Glomerular endothelial cell (primary cell): Measurements from ENCODE around the gene SUPT20HL1. TPM values are rescaled to one million over a fixed set of nuclear protein-coding genes. Genes with fewer than 3 reads are reported as not detected.
"Not testable (repeated sequence)": the region's sequence is repeated elsewhere in the genome, so short reads cannot be mapped to it uniquely, and the experiment has no call there.

Experiments
- DNase-seq: peaks from one replicate; pipeline ENCODE4 v3.0.0-alpha.2; 2011; ENCODE audit warnings: low read depth, low spot score; ENCODE audit errors: extremely low read depth
- total RNA-seq: library from RNA; depleted of rRNA; stranded (reverse); fragments of >200 nt; gene quantifications from 2 replicates; pipeline ENCODE4 v1.2.3, GENCODE V29; 2015

The SUPT20HL1 gene
- not detected in 2 replicates for total RNA-seq

DNA sequence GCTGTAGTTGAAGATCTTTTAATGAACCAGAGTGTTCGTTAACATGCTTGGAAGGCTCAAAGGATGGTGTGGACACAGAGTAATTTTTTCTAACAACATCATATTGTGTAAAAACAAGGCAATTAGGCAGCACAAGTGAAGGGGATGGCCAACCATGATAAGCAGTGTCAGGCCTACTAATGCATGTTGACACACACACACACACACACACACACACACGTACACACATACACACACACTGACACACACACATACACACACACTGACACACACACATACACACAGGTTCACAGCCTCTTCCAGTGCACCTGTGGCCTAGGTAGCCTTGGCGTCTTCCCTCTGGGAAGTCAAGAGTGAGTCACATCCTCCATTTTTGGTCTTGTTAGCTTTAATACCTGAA is at the start of gene SUPT20HL1:
Gene SUPT20HL1, plus strand, starts transcription at position 368 of the 400 bp plus-strand sequence. CDS start 2,122 bp downstream, outside the sequence.
- DNase-seq = no peak

DNA sequence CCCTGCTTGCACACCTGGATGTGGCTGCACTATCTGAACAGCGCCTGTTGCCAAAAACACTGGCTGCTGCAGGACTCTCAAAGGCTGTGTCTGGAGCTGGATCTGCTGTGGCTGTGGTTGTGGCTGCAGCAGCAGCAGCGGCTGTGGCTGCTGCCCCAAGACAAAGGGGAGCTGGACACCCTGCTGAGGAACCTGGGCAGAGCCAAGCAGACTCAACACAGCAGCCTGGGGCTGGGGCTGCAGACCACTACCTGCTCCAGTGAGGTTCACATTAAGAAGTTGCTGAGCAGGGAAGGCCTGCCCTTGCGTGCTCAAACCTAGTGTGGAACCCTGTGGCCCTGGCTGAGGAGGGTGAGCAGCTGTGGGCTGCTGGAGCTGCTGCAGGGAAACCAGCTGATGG is 49.5 kb upstream of the SUPT20HL1 start:
- not testable (repeated sequence) for DNase-seq

DNA sequence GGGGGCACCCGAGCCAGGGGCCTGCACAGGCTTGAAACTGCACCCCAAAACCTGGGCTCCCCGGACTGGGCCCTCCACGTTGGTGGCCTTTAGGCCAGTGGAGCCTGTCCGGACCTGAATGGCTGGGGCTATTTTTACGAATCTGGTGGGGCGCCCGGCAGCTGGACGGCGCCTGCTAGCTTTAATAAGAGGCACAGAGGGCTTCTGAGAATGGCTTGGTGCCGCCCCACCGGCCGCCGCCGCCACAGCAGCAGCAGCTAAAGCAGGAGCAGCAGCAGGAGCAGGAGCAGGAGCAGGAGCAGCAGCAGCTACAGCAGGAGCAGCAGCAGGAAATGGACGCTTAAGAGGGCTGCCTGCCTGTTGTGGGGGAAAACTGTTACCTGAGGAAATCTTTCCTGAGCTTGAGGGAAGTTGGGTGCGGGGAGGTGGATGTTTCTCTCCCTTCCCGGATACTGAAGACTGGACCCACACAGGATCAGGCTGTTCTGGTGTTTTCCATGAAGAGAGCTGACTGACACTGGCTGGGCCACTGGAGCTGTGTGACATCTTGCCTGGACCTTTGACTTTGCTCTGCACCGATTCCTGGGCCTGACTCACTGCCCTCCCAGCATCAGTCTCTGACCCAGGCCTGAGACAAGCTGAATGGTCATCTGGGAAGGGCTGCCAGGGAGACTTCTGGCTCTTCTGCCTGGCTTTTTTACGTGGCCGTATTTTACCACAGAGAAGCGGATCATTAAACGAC is 48.8 kb upstream of the SUPT20HL1 start:
- DNase-seq = not testable (repeated sequence)

DNA sequence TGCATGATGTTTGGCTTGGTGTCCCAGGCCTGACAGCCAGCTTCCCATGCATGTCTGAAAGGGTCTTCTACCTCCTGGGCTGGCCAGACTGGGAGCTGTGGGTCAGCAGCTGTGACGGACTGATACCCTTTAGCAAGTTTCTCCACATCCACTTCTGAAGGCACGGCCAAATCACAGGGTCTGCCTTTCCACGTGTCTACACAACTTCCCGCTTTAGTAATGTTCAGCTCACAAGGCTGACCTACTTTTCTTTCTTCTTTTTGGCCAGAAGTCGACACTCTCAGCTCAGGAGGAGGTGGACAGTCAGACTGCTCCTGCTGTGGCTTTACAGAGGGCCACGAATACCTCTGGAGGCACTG is 48.2 kb upstream of the SUPT20HL1 start:
- not testable (repeated sequence) for DNase-seq

DNA sequence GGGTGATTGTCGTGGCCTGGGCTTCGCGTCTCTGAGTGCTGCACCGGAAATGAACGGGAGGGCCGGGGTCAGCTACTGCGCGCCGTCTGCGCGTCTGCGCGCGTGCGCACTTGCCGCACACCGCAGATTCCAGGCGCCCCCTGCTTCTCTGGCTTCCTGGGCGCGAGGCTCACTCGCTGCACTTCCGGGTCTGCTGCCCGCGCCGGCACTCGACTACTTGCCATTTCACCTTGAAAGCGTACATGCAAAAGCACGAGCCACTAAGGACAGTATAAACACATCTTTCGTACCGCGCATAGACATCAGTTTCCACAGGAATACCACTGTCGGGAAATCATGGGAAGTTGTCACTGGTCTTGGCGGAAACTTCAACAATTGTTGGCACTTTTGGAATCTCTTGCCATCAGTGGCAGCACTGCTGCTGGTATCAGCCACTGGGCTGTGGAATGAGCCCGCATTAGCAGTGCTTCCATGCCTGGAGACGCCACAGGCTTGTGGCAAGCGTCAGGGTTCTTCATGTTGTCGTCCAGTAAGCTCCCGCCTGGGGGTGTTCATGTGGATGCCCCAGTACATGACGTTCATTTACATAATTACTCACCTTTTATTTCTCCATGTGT is 46.3 kb upstream of the SUPT20HL1 start, which contains the start of gene SUPT20HL2:
Gene SUPT20HL2, minus strand, starts transcription at position 51 of the 617 bp plus-strand sequence. CDS start 754 bp downstream, outside the sequence.
- no peak for DNase-seq

DNA sequence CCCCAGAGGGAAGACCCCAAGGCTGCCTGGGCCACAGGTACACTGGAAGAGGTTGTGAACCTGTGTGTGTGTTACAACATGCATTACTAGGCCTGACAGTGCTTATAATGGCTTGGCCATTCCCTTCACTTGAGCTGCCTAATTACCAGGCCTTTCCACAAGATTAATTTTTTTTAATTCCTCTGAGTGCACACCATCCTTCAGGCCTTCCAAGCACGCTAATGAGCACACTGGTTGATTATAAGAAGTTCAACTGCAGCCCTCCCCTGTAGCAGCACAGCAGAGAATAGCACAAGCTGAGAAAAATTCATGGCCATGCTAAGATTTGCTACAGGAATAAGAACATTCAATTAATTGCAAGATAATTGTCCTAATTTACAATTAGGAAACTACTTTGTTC is 44.3 kb upstream of the SUPT20HL1 start:
- DNase-seq = no peak

DNA sequence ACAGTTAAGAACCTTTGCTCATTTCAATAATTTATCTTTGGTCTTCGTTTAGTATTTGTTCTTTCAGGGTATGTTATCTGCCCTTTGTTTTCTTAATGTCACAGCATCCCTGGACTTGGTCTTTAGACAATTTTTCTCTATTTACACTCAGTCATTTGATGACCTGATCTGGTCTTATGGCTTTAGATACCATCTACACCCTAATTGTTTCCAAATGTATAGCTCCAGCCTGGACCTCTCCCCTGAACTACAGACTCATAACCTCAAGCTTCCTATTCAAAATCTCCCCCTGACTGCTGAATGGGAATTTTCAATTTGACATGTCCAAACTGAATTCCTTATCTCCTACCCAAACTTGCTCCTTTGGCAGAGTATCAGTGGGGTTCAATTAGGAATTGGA is 42.9 kb upstream of the SUPT20HL1 start:
- DNase-seq = no peak

DNA sequence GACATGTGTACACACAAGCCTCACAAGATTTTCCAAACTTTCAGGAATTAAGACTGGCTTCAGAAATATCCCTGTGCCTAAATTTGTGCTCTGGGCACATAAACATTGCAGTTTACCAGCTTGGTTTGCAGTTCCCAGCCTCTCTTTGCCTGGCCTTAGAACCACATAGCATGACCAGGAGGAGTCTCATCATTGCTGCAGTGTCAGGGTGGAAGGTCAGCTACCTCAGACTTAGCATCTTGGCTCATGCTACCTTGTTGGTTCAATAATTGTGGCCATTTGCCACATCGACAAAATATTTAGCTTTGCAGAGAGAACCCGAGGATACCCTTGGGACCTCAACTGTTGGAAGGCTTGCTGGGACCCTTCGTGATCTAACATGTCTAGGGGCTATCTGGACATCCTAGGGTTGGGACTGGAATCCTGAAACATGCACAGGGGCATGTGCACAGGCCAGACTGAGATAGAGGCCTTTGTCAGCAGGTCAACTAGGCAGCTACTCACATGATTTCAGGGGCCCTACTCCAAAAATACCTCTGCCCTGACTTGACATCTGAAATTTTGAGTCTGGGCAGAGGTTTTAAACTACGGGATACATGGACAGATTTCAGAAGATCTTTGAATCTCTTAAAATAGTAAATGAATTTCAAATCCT is 38.6 kb upstream of the SUPT20HL1 start:
- DNase-seq = no peak

DNA sequence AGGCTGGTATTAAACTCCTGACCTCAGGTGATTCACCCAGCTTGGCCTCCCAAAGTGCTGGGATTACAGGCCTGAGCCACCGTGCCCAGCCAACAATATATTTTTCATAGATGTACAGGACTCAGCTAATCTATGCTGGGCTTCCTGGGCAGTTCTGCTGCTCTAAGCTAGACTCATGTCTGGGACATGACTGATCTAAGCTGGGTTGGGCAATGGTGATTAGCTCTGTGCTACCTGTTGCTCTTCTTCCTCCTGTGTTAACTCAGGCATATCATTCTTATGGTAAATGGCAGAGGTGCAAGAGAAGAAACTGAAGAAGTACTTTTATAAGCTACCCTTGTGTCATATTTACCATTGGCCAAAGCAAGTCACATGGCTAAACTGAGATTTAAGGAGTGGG is 35.2 kb upstream of the SUPT20HL1 start:
- no peak for DNase-seq

DNA sequence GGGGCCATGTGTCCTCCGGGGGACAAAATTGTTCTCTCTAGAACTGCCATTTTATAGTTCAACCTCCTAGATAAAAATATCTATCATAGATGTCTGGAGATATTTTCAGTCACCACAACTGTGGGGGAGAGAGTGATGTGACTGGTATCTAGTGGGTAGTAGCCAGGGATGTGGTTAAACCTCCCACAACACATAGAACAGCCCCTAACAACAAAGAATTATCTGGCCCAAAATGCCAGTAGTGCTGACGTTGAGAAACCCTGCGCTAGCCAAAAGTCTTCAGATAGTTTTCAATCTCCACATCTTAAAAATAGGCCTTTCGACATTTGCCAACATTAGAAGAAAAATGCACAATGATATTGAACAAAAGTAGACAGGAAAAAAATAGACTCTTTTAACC is 27.6 kb upstream of the SUPT20HL1 start:
- DNase-seq = no peak

DNA sequence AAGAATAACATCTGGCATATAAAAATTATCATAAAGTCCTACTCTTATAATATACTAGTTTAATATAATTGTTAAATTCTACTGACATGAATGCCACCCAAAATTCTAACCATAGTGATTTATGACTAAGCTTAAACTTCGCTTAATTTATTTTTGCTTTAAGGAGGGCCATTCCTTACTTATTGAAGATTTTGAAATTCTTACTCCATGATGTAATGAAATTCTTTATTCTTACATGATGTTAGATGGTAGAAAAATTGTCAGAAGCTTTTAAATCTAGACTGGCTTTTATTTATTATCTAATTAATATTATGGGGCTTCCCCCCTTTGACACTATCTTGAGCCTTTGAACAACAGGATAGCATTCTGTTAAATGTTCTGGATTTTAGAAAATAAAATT is 27.1 kb upstream of the SUPT20HL1 start:
- no peak for DNase-seq

DNA sequence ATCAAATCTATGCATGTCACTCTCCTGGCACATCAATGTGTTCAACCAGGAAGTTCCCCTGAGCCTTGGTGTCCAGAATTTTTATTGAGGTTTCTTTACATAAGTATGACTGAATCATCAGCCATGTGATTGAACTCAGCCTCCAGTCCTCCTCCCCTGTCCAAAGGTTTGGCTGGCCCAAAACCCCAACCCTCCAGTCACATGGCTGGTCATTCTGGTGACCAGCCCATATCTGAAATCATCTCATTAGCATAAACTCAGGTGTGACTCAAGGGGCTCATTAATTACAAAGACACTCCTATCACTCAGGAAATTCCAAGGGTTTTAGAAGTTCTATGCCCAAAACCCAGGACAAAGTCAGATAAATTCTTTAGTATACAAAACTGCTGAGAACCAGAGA is 26.0 kb upstream of the SUPT20HL1 start:
- no peak for DNase-seq

DNA sequence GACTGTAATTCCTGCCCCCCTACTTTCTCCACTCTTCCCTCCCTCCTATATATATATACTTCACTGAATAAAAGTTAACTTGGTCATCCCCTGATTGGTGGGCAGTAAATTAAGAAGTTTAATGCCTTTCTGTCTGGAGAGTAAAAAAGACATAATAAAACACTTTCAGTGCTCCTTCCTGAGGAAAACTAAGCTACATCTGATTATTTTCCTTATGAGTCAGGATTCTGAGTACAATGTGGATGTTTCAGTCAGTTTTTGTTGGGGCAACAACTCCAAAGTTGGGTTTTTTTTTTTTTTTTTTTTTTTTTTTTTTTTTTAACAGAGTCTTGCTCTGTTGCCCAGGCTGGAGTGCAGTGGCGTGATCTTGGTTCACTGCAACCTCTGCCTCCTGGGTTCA is 24.6 kb upstream of the SUPT20HL1 start:
- no peak for DNase-seq

DNA sequence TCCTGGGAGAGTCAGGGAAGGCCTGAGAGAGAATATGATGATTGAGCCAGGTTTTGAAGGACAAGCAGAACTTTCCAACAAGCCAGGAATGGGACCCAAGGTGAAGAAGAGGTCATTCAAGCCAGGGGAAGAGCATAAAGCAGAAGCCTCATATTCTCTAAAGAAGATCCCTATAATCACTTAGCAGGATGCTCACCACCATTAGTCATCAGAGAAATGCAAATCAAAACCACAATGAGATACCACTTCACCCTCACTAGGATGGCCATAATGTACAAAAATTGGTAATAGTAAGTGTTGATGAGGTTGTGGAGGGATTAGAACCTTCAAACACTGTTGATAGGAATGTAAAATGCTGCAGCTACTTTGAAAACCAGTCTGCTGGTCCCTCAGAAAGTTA is 20.5 kb upstream of the SUPT20HL1 start:
- DNase-seq = no peak

DNA sequence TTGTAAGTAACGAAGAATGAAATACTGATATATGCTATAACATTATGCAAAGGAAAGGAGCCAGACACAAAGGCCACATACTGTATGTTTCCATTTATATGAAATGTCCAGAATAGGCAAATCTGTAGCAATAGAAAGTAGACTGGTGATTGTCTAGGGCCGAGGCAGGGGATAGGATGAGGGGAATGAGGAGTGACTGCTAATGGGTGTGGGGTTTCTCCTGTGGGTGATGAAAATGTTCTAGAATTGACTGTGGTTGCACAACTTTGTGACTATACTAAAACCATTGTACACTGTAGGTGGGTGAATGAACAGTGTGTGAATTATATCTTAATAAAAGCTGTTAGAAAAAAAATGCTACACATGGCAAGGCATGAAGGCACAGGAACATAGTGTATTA is 19.9 kb upstream of the SUPT20HL1 start:
- no peak for DNase-seq

DNA sequence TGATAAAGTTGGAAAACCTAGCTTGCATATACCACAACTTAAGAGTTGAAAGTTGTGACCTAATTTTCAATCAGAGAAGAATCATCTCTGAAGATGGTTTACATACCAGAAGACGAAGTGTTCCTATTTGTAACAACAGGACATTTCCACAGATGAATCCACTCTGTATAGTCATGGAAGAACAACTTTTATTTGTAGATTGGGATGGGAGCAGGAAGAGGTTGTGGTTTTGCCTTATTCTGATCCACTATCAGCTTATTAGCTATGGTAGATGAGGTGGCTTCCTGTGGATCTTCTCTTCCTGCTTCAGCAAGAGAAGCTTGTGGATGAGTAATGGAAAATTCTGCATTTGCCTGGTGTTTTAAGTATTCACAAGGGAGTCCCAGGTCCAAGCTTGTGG is 18.6 kb upstream of the SUPT20HL1 start:
- DNase-seq = no peak

DNA sequence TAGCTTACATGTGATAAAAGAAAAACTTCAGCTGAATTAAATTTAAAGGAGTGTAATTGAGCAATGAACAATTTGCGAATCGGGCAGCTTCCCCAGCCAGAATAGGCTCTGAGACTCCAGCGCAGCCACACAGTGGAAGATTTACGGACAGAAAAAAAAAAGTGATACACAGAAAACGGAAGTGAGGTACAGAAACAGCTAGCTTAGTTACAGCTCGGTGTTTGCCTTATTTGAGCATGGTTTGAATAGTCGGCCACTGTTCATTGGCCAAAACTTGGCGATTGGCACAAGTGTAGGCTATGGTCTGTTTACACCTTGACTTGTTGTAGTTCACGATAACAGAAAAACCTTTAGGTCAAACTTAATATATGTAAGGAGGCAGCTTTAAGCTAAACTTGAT is 16.7 kb upstream of the SUPT20HL1 start:
- DNase-seq = no peak

DNA sequence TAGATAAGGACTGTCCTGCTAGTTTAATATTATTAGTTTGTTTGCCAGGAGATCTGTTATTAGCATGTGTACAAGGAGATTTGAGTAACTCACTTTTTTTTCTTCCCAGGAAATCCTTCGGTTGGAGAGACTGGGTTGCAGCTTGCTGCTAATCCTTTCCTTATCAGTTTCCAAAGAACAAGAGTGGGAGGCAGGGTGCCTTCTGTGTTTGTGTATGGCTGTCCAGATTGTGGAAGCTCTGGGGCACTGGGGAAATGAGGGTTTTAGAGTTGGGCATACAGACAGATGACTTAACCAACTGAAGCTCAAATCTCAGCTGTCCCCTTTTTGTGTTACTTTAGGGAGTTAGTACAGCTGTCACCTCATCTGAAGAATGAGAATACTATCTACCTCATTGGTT is 12.6 kb upstream of the SUPT20HL1 start:
- DNase-seq = no peak

DNA sequence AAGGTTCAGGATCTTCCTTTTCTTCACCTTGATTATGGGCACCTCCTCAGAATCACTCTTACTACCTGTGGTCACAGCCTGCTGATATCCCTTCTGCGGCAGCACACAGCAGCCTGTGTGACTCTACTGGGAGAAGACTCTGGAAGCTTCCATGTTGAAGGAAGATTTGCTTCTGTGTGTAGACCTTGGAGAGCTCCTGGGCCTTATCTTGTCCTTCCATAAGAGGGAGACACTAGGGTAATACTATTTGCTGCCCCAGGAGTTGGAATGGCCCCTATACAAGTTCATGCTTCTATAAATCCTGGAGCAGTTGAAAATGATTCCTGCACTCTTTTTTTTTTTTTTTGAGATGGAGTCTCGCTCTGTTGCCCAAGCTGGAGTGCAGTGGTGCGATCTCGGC is 10.2 kb upstream of the SUPT20HL1 start:
- DNase-seq = no peak

DNA sequence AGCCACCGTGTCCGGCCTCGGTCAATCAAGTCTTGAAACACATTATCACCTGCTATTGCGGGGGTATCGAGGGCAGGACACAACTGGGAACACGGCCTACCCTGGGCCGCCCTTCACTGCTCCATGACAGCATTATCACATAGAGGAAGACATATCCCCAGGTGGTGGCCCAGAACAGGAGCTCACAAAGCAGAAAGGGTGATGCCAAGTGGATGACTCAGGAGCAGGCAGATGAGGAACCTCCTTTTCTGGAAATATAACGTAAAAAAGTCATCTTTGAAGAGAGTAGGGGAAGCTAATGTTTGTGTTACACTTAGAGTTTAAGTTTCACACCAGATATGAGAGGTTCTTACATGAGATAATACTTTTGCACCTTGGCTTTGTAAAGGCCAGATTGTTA is 5.3 kb upstream of the SUPT20HL1 start:
- no peak for DNase-seq

DNA sequence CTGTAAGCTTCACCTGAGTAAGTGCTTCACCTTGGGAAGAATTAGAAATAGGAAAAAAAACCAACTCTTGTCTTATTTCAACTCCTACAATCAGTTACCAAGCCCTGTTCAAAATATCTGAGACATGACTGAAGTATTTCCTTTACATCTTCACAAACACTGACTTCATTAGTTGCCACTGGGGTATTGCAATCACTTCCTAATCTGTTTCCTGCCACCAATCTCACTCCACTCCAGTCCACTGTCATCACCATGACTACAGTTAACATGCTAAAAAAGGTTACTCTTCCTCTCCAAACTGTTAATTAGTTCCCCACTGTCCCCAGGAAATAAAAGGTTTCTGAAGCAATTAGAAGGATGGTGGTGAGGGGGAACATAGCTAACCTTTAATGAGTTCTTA is 3.3 kb upstream of the SUPT20HL1 start:
- peak; percentile 52 for DNase-seq
